ENCODE results near the gene ELMO2.

GRCh38 chr20:46357030-46357514 lies 49.3 kb downstream of the ELMO2 start:
- 0 out of 2 replicates have a peak, but pooled peaks have one; percentile 24 for TF ChIP-seq POLR2AphosphoS5 (IDR thresholded peaks at IDR 0.05; ENCODE audit: low read depth)
- TF ChIP-seq CTCF (IDR thresholded peaks at IDR 0.05; ENCODE audit: insufficient read depth, low read length), result no peak
